ENCODE measurements around the gene TMEM60.
"Not testable (repeated sequence)": the region's sequence is repeated elsewhere in the genome, so short reads cannot be mapped to it uniquely, and the experiment has no call there.

Gene TMEM60

DNA sequence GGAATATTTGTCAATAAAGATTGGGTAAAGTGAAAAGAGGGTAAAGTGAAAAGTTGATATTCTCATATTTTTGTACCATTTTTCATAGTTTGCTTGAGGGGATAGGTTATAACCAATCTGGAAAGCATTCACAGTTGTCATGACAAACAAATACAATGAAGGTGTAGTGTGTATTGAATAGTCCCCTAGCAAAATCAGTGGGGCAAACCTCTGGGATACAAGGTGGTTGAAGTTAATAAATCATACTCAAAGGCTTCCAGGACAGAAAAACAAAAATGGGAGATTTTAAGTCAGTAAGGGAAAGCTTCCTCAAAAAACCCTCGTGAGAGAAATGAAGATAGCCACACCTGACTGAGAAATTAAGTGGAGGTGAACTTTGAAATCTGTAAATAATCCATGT lies 39.7 kb upstream of the TMEM60 start:
- TF ChIP-seq, protein P1, sequence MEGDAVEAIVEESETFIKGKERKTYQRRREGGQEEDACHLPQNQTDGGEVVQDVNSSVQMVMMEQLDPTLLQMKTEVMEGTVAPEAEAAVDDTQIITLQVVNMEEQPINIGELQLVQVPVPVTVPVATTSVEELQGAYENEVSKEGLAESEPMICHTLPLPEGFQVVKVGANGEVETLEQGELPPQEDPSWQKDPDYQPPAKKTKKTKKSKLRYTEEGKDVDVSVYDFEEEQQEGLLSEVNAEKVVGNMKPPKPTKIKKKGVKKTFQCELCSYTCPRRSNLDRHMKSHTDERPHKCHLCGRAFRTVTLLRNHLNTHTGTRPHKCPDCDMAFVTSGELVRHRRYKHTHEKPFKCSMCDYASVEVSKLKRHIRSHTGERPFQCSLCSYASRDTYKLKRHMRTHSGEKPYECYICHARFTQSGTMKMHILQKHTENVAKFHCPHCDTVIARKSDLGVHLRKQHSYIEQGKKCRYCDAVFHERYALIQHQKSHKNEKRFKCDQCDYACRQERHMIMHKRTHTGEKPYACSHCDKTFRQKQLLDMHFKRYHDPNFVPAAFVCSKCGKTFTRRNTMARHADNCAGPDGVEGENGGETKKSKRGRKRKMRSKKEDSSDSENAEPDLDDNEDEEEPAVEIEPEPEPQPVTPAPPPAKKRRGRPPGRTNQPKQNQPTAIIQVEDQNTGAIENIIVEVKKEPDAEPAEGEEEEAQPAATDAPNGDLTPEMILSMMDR (IDR thresholded peaks at IDR 0.05; ENCODE audit: low read depth, low read length): no peak
- no peak for TF ChIP-seq POLR2A (IDR thresholded peaks at IDR 0.05; ENCODE audit: extremely low read depth, insufficient read length)
- no peak for DNase-seq (ENCODE audit: low read depth)
- H3K4me3 ChIP-seq (ENCODE audit: low read depth, low read length): no peak overlapping the region

DNA sequence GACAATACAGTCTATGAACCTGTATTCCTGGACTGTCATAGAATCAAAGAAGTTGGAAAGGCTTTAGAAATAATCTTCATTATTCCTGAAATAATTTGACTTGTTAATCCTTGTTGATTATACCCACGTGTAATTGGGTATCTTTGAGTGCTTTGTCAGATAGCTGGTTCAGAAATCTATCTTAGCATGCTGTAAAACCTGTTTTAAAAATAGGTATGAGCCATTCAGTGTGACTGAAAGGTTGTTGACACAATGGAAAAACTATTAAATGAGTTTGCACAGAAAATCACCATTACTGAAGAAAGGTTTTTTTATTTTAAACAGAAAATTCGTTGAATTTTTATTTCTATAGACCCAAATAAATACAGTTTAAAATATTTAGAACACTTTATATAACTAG lies 39.0 kb upstream of the TMEM60 start:
- no peak for DNase-seq (ENCODE audit: low read depth)
- TF ChIP-seq, protein P2, sequence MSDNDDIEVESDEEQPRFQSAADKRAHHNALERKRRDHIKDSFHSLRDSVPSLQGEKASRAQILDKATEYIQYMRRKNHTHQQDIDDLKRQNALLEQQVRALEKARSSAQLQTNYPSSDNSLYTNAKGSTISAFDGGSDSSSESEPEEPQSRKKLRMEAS (IDR thresholded peaks at IDR 0.05; ENCODE audit: low read depth, low read length): no peak
- TF ChIP-seq, protein P1 (IDR thresholded peaks at IDR 0.05; ENCODE audit: low read depth, low read length): no peak
- no peak for TF ChIP-seq POLR2A (IDR thresholded peaks at IDR 0.05; ENCODE audit: extremely low read depth, insufficient read length)
- TF ChIP-seq MYC (IDR thresholded peaks at IDR 0.05; ENCODE audit: low read depth, low read length): no peak
- no peak overlapping the region for H3K4me3 ChIP-seq (ENCODE audit: low read depth, low read length)

- not testable (repeated sequence) for DNase-seq (ENCODE audit: low read depth); H3K4me3 ChIP-seq (ENCODE audit: low read depth, low read length)
Observed at GRCh38 chr7:77836425-77836824, 38.2 kb upstream of the TMEM60 start.

DNA sequence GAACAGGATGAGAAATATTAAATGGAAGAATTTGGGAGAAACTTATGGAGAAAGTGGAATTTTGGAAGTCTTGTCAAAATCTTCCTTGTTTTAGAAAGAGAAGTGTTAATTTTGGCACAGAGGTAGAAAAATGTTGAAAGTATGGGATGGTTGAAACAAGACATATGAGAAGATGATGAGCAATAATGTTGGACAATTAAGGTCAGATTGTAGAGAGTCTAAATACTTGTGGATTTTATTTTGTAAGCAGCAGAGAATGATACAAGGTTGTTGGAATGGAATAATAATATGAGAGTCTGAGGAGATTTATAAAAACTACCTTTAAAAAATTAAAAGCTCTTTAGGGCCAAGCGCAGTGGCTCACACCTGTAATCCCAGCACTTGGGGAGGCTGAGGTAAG lies 34.9 kb upstream of the TMEM60 start:
- TF ChIP-seq, protein P2 (IDR thresholded peaks at IDR 0.05; ENCODE audit: low read depth, low read length): no peak
- TF ChIP-seq, protein P1 (IDR thresholded peaks at IDR 0.05; ENCODE audit: low read depth, low read length): no peak
- no peak for TF ChIP-seq MYC (IDR thresholded peaks at IDR 0.05; ENCODE audit: low read depth, low read length)
- no peak for TF ChIP-seq POLR2A (IDR thresholded peaks at IDR 0.05; ENCODE audit: extremely low read depth, insufficient read length)
- no peak for DNase-seq (ENCODE audit: low read depth)
- H3K4me3 ChIP-seq (ENCODE audit: low read depth, low read length): no peak overlapping the region

- DNase-seq (ENCODE audit: low read depth): no peak
- TF ChIP-seq POLR2A (IDR thresholded peaks at IDR 0.05; ENCODE audit: extremely low read depth, insufficient read length) (no peak), MYC (IDR thresholded peaks at IDR 0.05; ENCODE audit: low read depth, low read length) (no peak)
- TF ChIP-seq, protein P1 (IDR thresholded peaks at IDR 0.05; ENCODE audit: low read depth, low read length): no peak
- TF ChIP-seq, protein P2 (IDR thresholded peaks at IDR 0.05; ENCODE audit: low read depth, low read length): no peak
- H3K4me3 ChIP-seq (ENCODE audit: low read depth, low read length): no peak overlapping the region
Observed at GRCh38 chr7:77831953-77832352, 33.7 kb upstream of the TMEM60 start.

DNA sequence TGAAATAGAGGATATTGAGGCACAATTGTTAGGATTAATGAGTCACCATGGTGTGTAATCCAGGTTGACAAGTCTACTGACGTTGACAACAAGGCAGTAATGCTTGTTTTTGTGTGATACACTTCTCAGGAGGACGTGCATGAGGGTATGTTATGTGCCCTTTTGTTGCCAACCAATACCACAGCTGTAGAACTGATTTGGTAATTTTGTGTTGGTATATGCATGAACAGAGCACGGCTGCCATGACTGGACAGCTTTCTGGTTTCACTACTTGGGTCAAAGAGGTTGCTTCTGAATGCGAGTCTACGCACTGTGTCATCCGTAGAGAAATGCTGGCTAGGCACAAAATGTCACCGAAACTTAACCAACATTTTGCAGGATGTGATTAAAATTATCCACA lies 33.2 kb upstream of the TMEM60 start:
- DNase-seq (ENCODE audit: low read depth): no peak
- no peak for TF ChIP-seq MYC (IDR thresholded peaks at IDR 0.05; ENCODE audit: low read depth, low read length)
- TF ChIP-seq, protein P1 (IDR thresholded peaks at IDR 0.05; ENCODE audit: low read depth, low read length): no peak
- TF ChIP-seq, protein P2 (IDR thresholded peaks at IDR 0.05; ENCODE audit: low read depth, low read length): no peak
- TF ChIP-seq POLR2A (IDR thresholded peaks at IDR 0.05; ENCODE audit: extremely low read depth, insufficient read length): no peak

More for the DNA sequence above, 33.2 kb upstream of the TMEM60 start:
- no peak overlapping the region for H3K4me3 ChIP-seq (ENCODE audit: low read depth, low read length)
